ENCODE results near the gene TMEFF2. TPM values are rescaled to one million over a fixed set of nuclear protein-coding genes. Genes with fewer than 3 reads are reported as not detected.

Gene TMEFF2
- total RNA-seq, 1 donor from 2014 or later = not detected

DNA sequence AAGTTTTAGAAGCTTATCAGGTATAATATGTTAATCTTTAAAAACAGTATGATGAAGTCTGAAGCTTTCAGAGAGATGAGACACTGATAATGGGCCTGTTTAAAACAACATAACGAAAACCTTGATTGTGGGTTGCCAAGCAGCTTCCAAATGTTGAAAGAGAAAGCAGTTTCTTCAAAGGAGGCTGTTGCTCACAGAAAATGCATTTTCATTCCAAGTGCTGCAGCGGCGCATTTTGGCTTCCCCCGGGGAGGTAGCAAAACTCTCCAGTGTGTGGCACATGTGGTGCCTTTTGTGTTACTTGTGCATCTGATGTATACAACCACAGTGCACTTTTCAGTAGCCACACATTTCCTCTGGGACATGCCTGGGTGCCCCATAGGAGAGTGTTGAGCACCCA, 66.1 kb downstream of the TMEFF2 start:
- no peaks in the 10 kb centered on the region for H3K9me3 ChIP-seq
- H3K27me3 ChIP-seq = no peaks in the 10 kb centered on the region
- ATAC-seq (no peak), DNase-seq (no peak)
- no peak overlapping the region for H3K4me3 ChIP-seq
- peak overlapping the region; percentile 2 for H3K27ac ChIP-seq
- H3K4me1 ChIP-seq = no peaks in the 10 kb centered on the region
- intact Hi-C loops (cut with DNase I) = no loop called here
- no peaks in the 10 kb centered on the region for H3K36me3 ChIP-seq
- TF ChIP-seq, protein P1, sequence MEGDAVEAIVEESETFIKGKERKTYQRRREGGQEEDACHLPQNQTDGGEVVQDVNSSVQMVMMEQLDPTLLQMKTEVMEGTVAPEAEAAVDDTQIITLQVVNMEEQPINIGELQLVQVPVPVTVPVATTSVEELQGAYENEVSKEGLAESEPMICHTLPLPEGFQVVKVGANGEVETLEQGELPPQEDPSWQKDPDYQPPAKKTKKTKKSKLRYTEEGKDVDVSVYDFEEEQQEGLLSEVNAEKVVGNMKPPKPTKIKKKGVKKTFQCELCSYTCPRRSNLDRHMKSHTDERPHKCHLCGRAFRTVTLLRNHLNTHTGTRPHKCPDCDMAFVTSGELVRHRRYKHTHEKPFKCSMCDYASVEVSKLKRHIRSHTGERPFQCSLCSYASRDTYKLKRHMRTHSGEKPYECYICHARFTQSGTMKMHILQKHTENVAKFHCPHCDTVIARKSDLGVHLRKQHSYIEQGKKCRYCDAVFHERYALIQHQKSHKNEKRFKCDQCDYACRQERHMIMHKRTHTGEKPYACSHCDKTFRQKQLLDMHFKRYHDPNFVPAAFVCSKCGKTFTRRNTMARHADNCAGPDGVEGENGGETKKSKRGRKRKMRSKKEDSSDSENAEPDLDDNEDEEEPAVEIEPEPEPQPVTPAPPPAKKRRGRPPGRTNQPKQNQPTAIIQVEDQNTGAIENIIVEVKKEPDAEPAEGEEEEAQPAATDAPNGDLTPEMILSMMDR (IDR thresholded peaks at IDR 0.05) = no peak

DNA sequence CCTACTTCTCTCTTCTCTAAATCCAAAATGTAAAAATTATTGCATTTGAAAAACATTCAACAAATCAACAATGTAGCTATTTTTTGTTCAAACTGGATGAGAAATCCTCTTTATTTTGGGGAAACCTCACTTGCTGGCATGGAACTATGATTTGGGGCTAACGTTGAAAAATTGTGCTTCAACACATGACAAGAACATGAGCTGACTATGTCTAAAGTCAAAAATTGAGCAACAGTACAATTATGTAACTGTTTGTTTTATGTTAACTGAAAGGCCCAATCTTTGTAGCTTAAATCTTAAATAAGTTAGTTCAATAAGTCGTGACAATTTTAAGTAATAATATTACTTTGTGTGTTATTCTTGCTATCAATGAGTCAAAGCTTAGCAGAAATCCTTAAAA, 67.3 kb downstream of the TMEFF2 start:
- H3K36me3 ChIP-seq = no peaks in the 10 kb centered on the region
- no peak for ATAC-seq
- H3K4me1 ChIP-seq = no peaks in the 10 kb centered on the region
- H3K4me3 ChIP-seq = no peak overlapping the region
- H3K9me3 ChIP-seq = no peaks in the 10 kb centered on the region
- TF ChIP-seq, protein P1 (IDR thresholded peaks at IDR 0.05) = no peak
- no peak for DNase-seq
- H3K27me3 ChIP-seq = no peaks in the 10 kb centered on the region
- H3K27ac ChIP-seq = peak overlapping the region; percentile 2
- intact Hi-C loops (cut with DNase I) = no loop called here

DNA sequence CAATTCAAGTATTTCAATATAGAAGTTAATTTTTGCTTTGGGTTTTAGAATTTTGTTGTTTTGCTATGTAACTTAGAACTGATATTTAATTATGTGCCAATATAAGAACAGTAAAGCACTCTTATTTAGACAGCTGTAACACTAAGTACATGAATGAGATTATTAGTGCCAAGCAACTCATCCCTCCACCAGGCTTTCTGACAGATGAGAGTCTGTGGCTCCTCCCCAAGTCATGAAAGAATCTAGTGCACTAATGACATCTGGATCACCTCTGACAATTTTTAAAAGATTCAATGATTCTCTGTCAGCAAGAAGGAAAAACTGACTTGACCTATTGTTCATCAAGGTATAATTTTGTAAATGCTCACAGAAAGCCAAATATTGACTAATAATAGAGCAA, 67.8 kb downstream of the TMEFF2 start:
- H3K4me3 ChIP-seq = no peak overlapping the region
- TF ChIP-seq, protein P1 (IDR thresholded peaks at IDR 0.05) = no peak
- H3K4me1 ChIP-seq = no peaks in the 10 kb centered on the region
- ATAC-seq (no peak), DNase-seq (no peak)
- intact Hi-C loops (cut with DNase I) = no loop called here
- no peak overlapping the region for H3K27ac ChIP-seq
- no peaks in the 10 kb centered on the region for H3K9me3 ChIP-seq
- no peaks in the 10 kb centered on the region for H3K36me3 ChIP-seq
- no peaks in the 10 kb centered on the region for H3K27me3 ChIP-seq

- TF ChIP-seq, protein P1 (IDR thresholded peaks at IDR 0.05) = no peak
- Histone ChIP-seq H3K27me3 (no peaks in the 10 kb centered on the region), H3K4me1 (no peaks in the 10 kb centered on the region), H3K27ac (no peak overlapping the region), H3K4me3 (no peak overlapping the region), H3K9me3 (no peaks in the 10 kb centered on the region), H3K36me3 (no peaks in the 10 kb centered on the region)
- intact Hi-C loops (cut with DNase I) = no loop called here
- no peak for DNase-seq
- ATAC-seq = no peak
Observed at GRCh38 chr2:192126426-192126825, 68.3 kb downstream of the TMEFF2 start.

DNA sequence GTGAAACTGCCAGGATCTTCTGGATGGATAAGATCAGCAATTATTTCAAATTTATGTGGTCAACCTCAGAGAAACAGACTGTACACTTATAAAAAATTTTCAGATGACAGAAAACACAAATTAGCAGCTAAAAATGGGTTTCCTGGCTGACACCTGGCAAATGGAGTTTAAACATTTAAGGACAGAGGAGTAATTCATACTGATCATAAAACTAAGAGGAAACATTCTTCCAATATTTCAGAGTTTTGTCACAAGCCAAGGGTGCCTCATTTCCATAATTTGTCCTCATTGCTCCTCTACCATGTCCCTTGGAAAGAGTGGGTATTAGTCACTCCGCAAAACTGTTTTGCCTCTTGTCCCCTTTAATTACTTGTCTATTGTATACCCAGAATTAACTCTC, 70.2 kb downstream of the TMEFF2 start:
- H3K4me1 ChIP-seq = no peaks in the 10 kb centered on the region
- no peaks in the 10 kb centered on the region for H3K36me3 ChIP-seq
- DNase-seq = no peak
- no peaks in the 10 kb centered on the region for H3K9me3 ChIP-seq
- H3K4me3 ChIP-seq = no peak overlapping the region
- no peak overlapping the region for H3K27ac ChIP-seq
- H3K27me3 ChIP-seq = no peaks in the 10 kb centered on the region
- no peak for ATAC-seq
- TF ChIP-seq, protein P1 (IDR thresholded peaks at IDR 0.05) = no peak
- intact Hi-C loops (cut with DNase I) = no loop called here

GRCh38 chr2:192123847-192124246, 70.9 kb downstream of the TMEFF2 start:
- Histone ChIP-seq H3K4me3 (no peak overlapping the region), H3K27ac (no peak overlapping the region), H3K9me3 (no peaks in the 10 kb centered on the region), H3K36me3 (no peaks in the 10 kb centered on the region), H3K4me1 (no peaks in the 10 kb centered on the region), H3K27me3 (no peaks in the 10 kb centered on the region)
- DNase-seq (no peak), ATAC-seq (peak; percentile 20)
- TF ChIP-seq, protein P1 (IDR thresholded peaks at IDR 0.05) = no peak
- intact Hi-C loops (cut with DNase I) = no loop called here
